ENCODE measurements around the gene TBL1X.

DNA sequence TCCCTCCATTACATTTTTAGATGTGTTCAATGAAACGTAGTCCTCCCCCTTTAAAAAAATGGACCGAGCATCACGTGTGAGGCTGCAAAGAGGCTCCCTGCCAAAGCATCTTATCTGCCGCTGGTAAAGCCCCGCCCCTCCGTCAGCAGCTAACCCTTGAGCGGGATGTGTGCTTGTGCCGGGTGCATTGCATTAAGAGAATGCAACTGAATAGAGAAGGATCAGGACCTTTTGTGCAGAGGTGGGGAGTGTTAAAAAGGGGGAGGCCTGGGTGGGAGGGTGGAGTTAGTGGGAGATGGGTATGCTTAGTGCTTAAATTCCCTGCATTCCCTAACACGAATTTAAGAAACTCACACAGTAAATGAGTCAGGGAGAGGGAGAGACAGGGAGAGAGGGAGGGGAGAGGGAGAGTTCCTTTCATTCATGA, 66.0 kb downstream of the TBL1X start:
- TF ChIP-seq CTCF (IDR thresholded peaks at IDR 0.05) (no peak), POLR2A (IDR thresholded peaks at IDR 0.05) (no peak)

Data from adrenal gland (tissue), 5 donors.